Panc1 (cell line): ENCODE results near the gene RNF130.

Experiments used
- CTCF ChIP-seq: fragments of 450-650 bp; IDR thresholded peaks from 2 replicates; pipeline ENCODE4 v1.5.1; 2017; ENCODE audit warnings: mild to moderate bottlenecking
- SIN3A ChIP-seq: IDR thresholded peaks from 2 replicates; pipeline ENCODE4 v1.6.1; 2012; ENCODE audit warnings: low read depth, mild to moderate bottlenecking, low read length, moderate library complexity, borderline replicate concordance; ENCODE audit not compliant: insufficient read depth
- TCF7L2 ChIP-seq: IDR thresholded peaks from 2 replicates; pipeline ENCODE4 v1.6.1; 2011; ENCODE audit warnings: mild to moderate bottlenecking, low read depth, low read length, inconsistent platforms

- TF ChIP-seq CTCF (no peak), TCF7L2 (no peak), SIN3A (no peak)
Measured at GRCh38 chr5:179955630-179956029, 115.9 kb downstream of the RNF130 start.
